Gastrocnemius medialis (tissue), 4 donors: ENCODE data around the gene KCND3. TPM values are rescaled to one million over a fixed set of nuclear protein-coding genes. Genes with fewer than 3 reads are reported as not detected.
A peak's percentile ranks its signal among the peaks of the same experiment; 100 is the strongest.

ENCODE experiments used
- ATAC-seq, 2 donors: fragments of 150-250 bp; one replicate each; pipeline ENCODE4 v1.9.1; 2016
- DNase-seq, 2 donors: peaks; one replicate each; pipeline ENCODE4 v3.0.0-alpha.2; 2019
- H3K27ac ChIP-seq, 4 donors: fragments of 200-600 bp; sonication (generic); 1 replicate in 1 of 4; 2 replicates in 3 of 4; pipeline ENCODE4 v1.5.1; 2016 to 2018; ENCODE audit warnings: mild to moderate bottlenecking in 2 of 4, moderate library complexity in 1 of 4
- H3K27me3 ChIP-seq, 3 donors: fragments of 200-600 bp; sonication (generic) in 2 of 3; 1 replicate in 1 of 3; 2 replicates in 2 of 3; pipeline versions ENCODE4 v1.5.1 to v1.6.0; 2016 to 2019; ENCODE audit warnings: mild to moderate bottlenecking in 1 of 3, moderate library complexity in 1 of 3
- H3K36me3 ChIP-seq, 2 donors: fragments of 200-600 bp; sonication (generic) in 1 of 2; one replicate each; pipeline ENCODE4 v1.5.1; 2017 to 2018
- H3K4me1 ChIP-seq, 2 donors: fragments of 200-600 bp; sonication (generic) in 1 of 2; one replicate each; pipeline ENCODE4 v1.5.1; 2016 to 2017; ENCODE audit warnings: mild to moderate bottlenecking in 2 of 2
- H3K4me3 ChIP-seq, 4 donors: fragments of 200-600 bp; sonication (generic) in 3 of 4; 1 replicate in 1 of 4; 2 replicates in 3 of 4; pipeline ENCODE4 v1.5.1; 2016 to 2019; ENCODE audit warnings: mild to moderate bottlenecking in 2 of 4
- H3K9me3 ChIP-seq, 3 donors: fragments of 200-600 bp; sonication (generic) in 2 of 3; 1 replicate in 1 of 3; 2 replicates in 2 of 3; pipeline ENCODE4 v1.5.1; 2016 to 2019
- POLR2A ChIP-seq, 2 donors: fragments of 450-650 bp; IDR thresholded peaks; one replicate each; pipeline ENCODE4 v1.6.1; 2017; ENCODE audit warnings: antibody characterized with exemption in 2 of 2, mild to moderate bottlenecking in 2 of 2, moderate library complexity in 2 of 2
- in situ Hi-C, 4 donors: fragments of 200-750 bp; cut with MboI; loops; one replicate each; pipeline versions ENCODE4 v1.15.0 to v1.8.0; 2017; ENCODE audit warnings: low sequenced_read_pairs in 4 of 4
- intact Hi-C: fragments of 100-400 bp; cut with DNase I; formaldehyde crosslinking; loops from one replicate; pipeline ENCODE4 v1.15.1; 2023; ENCODE audit warnings: low total_unique reads
- total RNA-seq, 4 donors: library from RNA; depleted of rRNA; stranded (reverse); fragments of >200 nt; gene quantifications; one replicate each; pipeline versions ENCODE4 v1.1.0 to v1.2.3, GENCODE V29; 2016
- TF ChIP-seq, protein P1 (sequence below), 5 experiments: fragments of 450-650 bp in 3 of 5; fragments of 200-600 bp in 2 of 5; sonication (generic) in 2 of 5; IDR thresholded peaks in 4 of 5; conservative IDR thresholded peaks in 1 of 5; 1 replicate in 4 of 5; 2 replicates in 1 of 5; pipeline ENCODE4 v1.5.1; 2016 to 2019; ENCODE audit warnings: antibody characterized with exemption in 5 of 5, mild to moderate bottlenecking in 3 of 5, moderate library complexity in 3 of 5

Gene KCND3
- total RNA-seq, 4 donors from 2014 or later, result 1.2 to 2.6 (median 1.5) TPM

DNA sequence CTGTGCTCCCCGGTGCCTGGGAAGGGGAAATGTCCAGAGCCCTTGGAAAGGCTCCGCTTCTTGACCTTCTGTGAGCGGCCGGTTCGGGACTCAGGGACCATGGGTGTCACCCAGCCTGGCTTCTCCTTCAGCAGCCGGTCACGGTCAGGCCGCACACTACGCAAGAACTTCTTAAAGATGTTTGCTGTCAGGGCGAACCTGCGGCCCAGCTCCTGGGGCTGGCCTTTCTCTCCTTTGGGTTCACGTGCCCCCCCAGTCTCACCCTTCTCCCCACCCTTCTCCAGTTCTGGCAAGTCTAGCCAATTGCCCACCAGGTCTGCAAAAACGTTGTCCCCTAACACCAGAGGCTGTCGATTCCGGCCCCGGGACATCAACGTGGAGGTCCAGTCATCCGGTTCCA is 262.4 kb downstream of the KCND3 start:
- ATAC-seq (no peak), DNase-seq (no peak)
- Histone ChIP-seq H3K27me3 (no peaks in the 10 kb centered on the region), H3K4me3 (no peak overlapping the region), H3K9me3 (no peaks in the 10 kb centered on the region), H3K27ac (peak overlapping the region in 1 of 4 donors; percentile 77), H3K36me3 (no peaks in the 10 kb centered on the region), H3K4me1 (peaks cover 79 to 87% of the 10 kb centered on the region in 2 donors)
- in situ Hi-C loops (no loop called here), intact Hi-C loops (no loop called here)
- TF ChIP-seq, protein P1, sequence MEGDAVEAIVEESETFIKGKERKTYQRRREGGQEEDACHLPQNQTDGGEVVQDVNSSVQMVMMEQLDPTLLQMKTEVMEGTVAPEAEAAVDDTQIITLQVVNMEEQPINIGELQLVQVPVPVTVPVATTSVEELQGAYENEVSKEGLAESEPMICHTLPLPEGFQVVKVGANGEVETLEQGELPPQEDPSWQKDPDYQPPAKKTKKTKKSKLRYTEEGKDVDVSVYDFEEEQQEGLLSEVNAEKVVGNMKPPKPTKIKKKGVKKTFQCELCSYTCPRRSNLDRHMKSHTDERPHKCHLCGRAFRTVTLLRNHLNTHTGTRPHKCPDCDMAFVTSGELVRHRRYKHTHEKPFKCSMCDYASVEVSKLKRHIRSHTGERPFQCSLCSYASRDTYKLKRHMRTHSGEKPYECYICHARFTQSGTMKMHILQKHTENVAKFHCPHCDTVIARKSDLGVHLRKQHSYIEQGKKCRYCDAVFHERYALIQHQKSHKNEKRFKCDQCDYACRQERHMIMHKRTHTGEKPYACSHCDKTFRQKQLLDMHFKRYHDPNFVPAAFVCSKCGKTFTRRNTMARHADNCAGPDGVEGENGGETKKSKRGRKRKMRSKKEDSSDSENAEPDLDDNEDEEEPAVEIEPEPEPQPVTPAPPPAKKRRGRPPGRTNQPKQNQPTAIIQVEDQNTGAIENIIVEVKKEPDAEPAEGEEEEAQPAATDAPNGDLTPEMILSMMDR (IDR thresholded peaks at IDR 0.05 in 4 of 5, conservative IDR thresholded peaks at IDR 0.05 in 1 of 5), result no peak
- TF ChIP-seq POLR2A (IDR thresholded peaks at IDR 0.05), result no peak

DNA sequence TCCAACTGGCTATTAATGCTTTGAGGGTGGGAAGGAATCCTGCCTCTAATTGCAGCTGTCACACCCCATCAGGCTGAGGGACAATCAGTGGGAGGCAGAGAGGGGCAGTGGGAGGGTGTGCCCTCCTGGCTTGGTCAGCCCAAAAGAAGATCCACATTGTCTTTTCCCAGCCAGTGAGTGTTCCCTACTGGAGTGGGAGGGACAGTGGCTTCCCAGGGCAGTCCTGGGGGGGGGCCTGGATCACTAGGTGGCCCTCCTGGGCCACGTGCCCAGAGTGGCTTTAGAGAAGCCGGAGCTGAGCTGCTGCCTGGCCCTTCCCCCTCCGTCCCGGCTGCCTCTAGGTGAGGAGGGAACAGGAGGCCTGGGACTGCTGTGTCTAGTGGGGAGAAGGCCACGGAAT is 264.3 kb downstream of the KCND3 start:
- intact Hi-C loops (no loop called here), in situ Hi-C loops (no loop called here)
- Histone ChIP-seq H3K4me1 (peaks cover 82 to 87% of the 10 kb centered on the region in 2 donors), H3K9me3 (no peaks in the 10 kb centered on the region), H3K4me3 (no peak overlapping the region), H3K36me3 (no peaks in the 10 kb centered on the region), H3K27ac (peak overlapping the region; percentile 40 to 77 (median 60)), H3K27me3 (no peaks in the 10 kb centered on the region)
- DNase-seq (peak; percentile 72 to 85), ATAC-seq (peak; percentile 29 to 49)
- no peak for TF ChIP-seq POLR2A (IDR thresholded peaks at IDR 0.05)
- TF ChIP-seq, protein P1 (IDR thresholded peaks at IDR 0.05 in 4 of 5, conservative IDR thresholded peaks at IDR 0.05 in 1 of 5), result no peak

DNA sequence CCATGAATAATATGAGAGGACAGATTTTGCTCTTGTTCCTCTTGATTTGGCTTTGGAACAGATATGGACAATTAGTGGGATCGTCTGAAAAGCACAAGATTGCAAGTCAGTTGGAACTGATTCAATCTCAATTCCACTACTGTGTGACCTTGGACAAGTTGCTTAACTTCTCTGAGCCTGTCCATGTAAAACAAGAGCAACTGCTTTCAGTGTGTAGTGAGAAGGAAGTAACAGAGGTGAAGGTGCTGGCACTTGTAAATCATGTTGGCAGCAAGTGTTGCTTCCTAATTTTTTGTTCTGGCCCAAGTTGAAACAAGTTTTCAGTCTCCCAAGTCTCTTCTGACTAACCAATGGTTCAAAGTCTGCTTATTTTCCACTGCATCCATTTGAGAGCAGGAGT is 265.6 kb downstream of the KCND3 start:
- no peaks in the 10 kb centered on the region for H3K9me3 ChIP-seq
- H3K27ac ChIP-seq, result peak overlapping the region in 1 of 4 donors; percentile 28
- ATAC-seq (no peak), DNase-seq (no peak)
- no peaks in the 10 kb centered on the region for H3K36me3 ChIP-seq
- H3K27me3 ChIP-seq, result no peaks in the 10 kb centered on the region
- no peak for TF ChIP-seq POLR2A (IDR thresholded peaks at IDR 0.05)
- TF ChIP-seq, protein P1 (IDR thresholded peaks at IDR 0.05 in 4 of 5, conservative IDR thresholded peaks at IDR 0.05 in 1 of 5), result no peak
- in situ Hi-C loops (no loop called here), intact Hi-C loops (no loop called here)
- no peak overlapping the region for H3K4me3 ChIP-seq
- H3K4me1 ChIP-seq, result peaks cover 82 to 87% of the 10 kb centered on the region in 2 donors

DNA sequence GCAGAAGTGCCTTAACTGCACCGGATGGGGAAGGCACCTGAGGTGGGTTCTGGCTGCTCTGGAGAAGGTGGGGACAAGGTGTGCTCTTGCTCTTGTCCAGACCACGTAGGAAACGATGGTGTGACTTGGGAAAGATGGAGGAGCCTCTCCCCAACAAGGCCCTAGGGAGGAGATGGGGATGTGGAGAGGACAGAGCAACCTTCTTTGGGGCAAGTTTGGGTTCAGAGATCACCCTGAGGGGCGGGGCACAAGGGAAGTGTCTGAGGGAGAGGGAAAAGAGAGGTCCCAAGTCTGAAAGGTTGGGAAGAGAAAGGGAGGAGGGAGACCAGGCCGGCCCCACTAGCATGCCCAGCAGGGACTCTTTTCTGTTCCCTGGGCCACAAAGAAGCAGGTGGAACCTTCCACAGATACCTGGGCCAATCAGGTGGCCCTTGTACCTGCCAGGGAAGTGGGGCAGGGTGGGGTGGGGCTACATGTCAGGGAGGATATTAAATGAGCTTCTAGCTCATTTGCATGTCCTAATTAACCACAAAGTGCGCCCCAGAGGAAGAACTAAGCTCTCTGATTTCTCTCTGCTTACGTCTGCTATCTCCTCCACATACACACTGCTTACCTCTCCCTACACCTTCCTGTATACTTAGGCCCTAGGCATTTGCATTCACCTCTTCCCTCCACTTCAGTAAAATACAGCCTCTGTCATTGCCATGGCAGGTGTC is 266.2 kb downstream of the KCND3 start:
- peaks cover 78 to 84% of the 10 kb centered on the region in 2 donors for H3K4me1 ChIP-seq
- peak overlapping the region in 1 of 4 donors; percentile 28 for H3K27ac ChIP-seq
- no peaks in the 10 kb centered on the region for H3K9me3 ChIP-seq
- no peaks in the 10 kb centered on the region for H3K27me3 ChIP-seq
- TF ChIP-seq POLR2A (IDR thresholded peaks at IDR 0.05), result no peak
- TF ChIP-seq, protein P1 (IDR thresholded peaks at IDR 0.05 in 4 of 5, conservative IDR thresholded peaks at IDR 0.05 in 1 of 5), result no peak
- DNase-seq, result no peak
- H3K4me3 ChIP-seq, result no peak overlapping the region
- ATAC-seq, result no peak
- in situ Hi-C loops, result no loop called here
- intact Hi-C loops, result no loop called here
- no peaks in the 10 kb centered on the region for H3K36me3 ChIP-seq
